ENCODE measurements around the gene FGG. TPM values are rescaled to one million over a fixed set of nuclear protein-coding genes. Genes with fewer than 3 reads are reported as not detected.

Gene FGG
- total RNA-seq, 1 donor = not detected

DNA sequence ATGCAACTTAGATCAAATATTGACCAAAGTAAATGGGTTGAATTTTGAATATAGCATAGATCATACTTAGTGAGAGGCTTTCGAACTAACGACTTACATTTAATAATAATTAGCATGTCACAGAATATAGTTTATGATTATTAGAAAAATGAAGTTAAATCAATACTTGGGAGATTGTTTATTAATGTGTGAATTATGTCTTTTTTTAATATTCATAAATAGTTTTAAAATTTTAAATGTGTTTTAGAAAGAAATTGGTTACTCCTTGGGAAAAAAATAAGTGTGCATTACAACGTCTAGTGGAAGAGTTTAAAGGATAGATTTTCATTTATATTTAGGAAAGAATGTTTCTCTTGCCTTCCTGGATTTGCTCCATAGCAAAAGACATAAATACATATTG lies 29.2 kb downstream of the FGG start:
- Histone ChIP-seq H3K27ac (ENCODE audit: low read depth, low read length) (no peak overlapping the region), H3K79me2 (ENCODE audit: insufficient read depth, low read length) (no peaks in the 10 kb centered on the region), H3K4me2 (ENCODE audit: insufficient read depth, low read length) (no peak overlapping the region), H2AFZ (ENCODE audit: low read length) (no peak overlapping the region), H3K4me3 (ENCODE audit: insufficient read depth, low read length) (no peak overlapping the region), H3K27me3 (ENCODE audit: insufficient read depth, low read length) (no peaks in the 10 kb centered on the region), H3K4me1 (ENCODE audit: insufficient read depth, low read length) (no peaks in the 10 kb centered on the region), H4K20me1 (ENCODE audit: insufficient read depth, low read length) (no peaks in the 10 kb centered on the region), H3K9me3 (ENCODE audit: low read depth, low read length) (no peaks in the 10 kb centered on the region), H3K36me3 (ENCODE audit: insufficient read depth, low read length) (no peaks in the 10 kb centered on the region)
- DNase-seq (ENCODE audit: insufficient read length, low spot score, missing footprints) = no peak
- TF ChIP-seq, protein P1, sequence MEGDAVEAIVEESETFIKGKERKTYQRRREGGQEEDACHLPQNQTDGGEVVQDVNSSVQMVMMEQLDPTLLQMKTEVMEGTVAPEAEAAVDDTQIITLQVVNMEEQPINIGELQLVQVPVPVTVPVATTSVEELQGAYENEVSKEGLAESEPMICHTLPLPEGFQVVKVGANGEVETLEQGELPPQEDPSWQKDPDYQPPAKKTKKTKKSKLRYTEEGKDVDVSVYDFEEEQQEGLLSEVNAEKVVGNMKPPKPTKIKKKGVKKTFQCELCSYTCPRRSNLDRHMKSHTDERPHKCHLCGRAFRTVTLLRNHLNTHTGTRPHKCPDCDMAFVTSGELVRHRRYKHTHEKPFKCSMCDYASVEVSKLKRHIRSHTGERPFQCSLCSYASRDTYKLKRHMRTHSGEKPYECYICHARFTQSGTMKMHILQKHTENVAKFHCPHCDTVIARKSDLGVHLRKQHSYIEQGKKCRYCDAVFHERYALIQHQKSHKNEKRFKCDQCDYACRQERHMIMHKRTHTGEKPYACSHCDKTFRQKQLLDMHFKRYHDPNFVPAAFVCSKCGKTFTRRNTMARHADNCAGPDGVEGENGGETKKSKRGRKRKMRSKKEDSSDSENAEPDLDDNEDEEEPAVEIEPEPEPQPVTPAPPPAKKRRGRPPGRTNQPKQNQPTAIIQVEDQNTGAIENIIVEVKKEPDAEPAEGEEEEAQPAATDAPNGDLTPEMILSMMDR (IDR thresholded peaks at IDR 0.05; ENCODE audit: extremely low read depth, low read depth, low read length) = no peak

- no peaks in the 10 kb centered on the region for H3K36me3 ChIP-seq (ENCODE audit: insufficient read depth, low read length)
- H3K4me3 ChIP-seq (ENCODE audit: insufficient read depth, low read length) = no peak overlapping the region
- no peak for DNase-seq (ENCODE audit: insufficient read length, low spot score, missing footprints)
- no peaks in the 10 kb centered on the region for H3K9me3 ChIP-seq (ENCODE audit: low read depth, low read length)
- H3K4me1 ChIP-seq (ENCODE audit: insufficient read depth, low read length) = no peaks in the 10 kb centered on the region
- H3K4me2 ChIP-seq (ENCODE audit: insufficient read depth, low read length) = no peak overlapping the region
- H3K27ac ChIP-seq (ENCODE audit: low read depth, low read length) = no peak overlapping the region
- H2AFZ ChIP-seq (ENCODE audit: low read length) = no peak overlapping the region
- H3K79me2 ChIP-seq (ENCODE audit: insufficient read depth, low read length) = no peaks in the 10 kb centered on the region
- H4K20me1 ChIP-seq (ENCODE audit: insufficient read depth, low read length) = no peaks in the 10 kb centered on the region
- H3K27me3 ChIP-seq (ENCODE audit: insufficient read depth, low read length) = no peaks in the 10 kb centered on the region
- TF ChIP-seq, protein P1 (IDR thresholded peaks at IDR 0.05; ENCODE audit: extremely low read depth, low read depth, low read length) = no peak
Measured at GRCh38 chr4:154582723-154583122, 29.7 kb downstream of the FGG start.

DNA sequence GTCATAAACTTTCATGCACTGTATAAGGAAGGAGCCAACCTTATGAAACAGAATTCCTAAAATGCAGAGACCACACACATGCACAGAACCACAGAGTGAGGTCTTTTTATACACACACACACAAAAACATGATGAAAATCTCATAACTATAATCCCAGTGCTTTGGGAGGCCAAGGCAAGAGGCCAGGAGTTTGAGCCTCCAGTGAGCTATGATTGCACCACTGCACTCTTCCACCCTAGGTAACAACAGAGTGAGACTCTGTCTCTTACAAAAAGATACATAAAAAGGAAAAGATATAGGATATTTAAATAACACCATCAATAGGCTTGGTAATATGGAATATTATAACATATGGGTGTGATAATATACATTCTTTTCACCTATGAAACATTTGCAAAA lies 32.5 kb downstream of the FGG start:
- Histone ChIP-seq H2AFZ (ENCODE audit: low read length) (no peak overlapping the region), H3K36me3 (ENCODE audit: insufficient read depth, low read length) (no peaks in the 10 kb centered on the region), H4K20me1 (ENCODE audit: insufficient read depth, low read length) (no peaks in the 10 kb centered on the region), H3K79me2 (ENCODE audit: insufficient read depth, low read length) (no peaks in the 10 kb centered on the region), H3K4me2 (ENCODE audit: insufficient read depth, low read length) (no peak overlapping the region), H3K27me3 (ENCODE audit: insufficient read depth, low read length) (no peaks in the 10 kb centered on the region), H3K4me3 (ENCODE audit: insufficient read depth, low read length) (no peak overlapping the region), H3K4me1 (ENCODE audit: insufficient read depth, low read length) (no peaks in the 10 kb centered on the region), H3K9me3 (ENCODE audit: low read depth, low read length) (no peaks in the 10 kb centered on the region), H3K27ac (ENCODE audit: low read depth, low read length) (no peak overlapping the region)
- TF ChIP-seq, protein P1 (IDR thresholded peaks at IDR 0.05; ENCODE audit: extremely low read depth, low read depth, low read length) = no peak
- no peak for DNase-seq (ENCODE audit: insufficient read length, low spot score, missing footprints)

- DNase-seq (ENCODE audit: insufficient read length, low spot score, missing footprints) = no peak
- Histone ChIP-seq H3K4me2 (ENCODE audit: insufficient read depth, low read length) (no peak overlapping the region), H3K79me2 (ENCODE audit: insufficient read depth, low read length) (no peaks in the 10 kb centered on the region), H3K4me3 (ENCODE audit: insufficient read depth, low read length) (no peak overlapping the region), H3K36me3 (ENCODE audit: insufficient read depth, low read length) (no peaks in the 10 kb centered on the region), H2AFZ (ENCODE audit: low read length) (no peak overlapping the region), H3K27ac (ENCODE audit: low read depth, low read length) (no peak overlapping the region), H3K9me3 (ENCODE audit: low read depth, low read length) (no peaks in the 10 kb centered on the region), H3K27me3 (ENCODE audit: insufficient read depth, low read length) (no peaks in the 10 kb centered on the region), H3K4me1 (ENCODE audit: insufficient read depth, low read length) (no peaks in the 10 kb centered on the region), H4K20me1 (ENCODE audit: insufficient read depth, low read length) (no peaks in the 10 kb centered on the region)
- TF ChIP-seq, protein P1 (IDR thresholded peaks at IDR 0.05; ENCODE audit: extremely low read depth, low read depth, low read length) = no peak
Measured at GRCh38 chr4:154578919-154579318, 33.5 kb downstream of the FGG start.
